NCI-H146 (cell line): ENCODE data around the gene AIF1L.
"Not testable (repeated sequence)": the region's sequence is repeated elsewhere in the genome, so short reads cannot be mapped to it uniquely, and the experiment has no call there.

Experiments used
- DNase-seq: peaks from one replicate; lab custom pipeline; 2025; lab: John Stamatoyannopoulos, UW

The AIF1L gene

GRCh38 chr9:131121346-131121745, 25.0 kb downstream of the AIF1L start:
- no peak for DNase-seq

- no peak for DNase-seq
Measured at GRCh38 chr9:131122158-131122557, 25.8 kb downstream of the AIF1L start.

DNA sequence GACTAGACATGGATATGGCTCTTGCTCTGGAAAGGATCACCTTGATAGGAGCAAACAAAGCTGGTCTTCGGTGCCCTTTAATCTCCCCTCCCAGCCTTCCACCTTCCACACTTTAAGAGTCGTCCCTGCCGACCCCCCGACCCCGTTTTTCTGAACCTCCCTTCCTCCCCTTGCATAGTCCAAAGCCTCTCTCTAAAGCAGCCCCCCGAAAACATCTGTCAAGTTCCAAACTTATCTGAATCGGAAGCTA, 28.6 kb downstream of the AIF1L start:
- DNase-seq = peak; percentile 36

- DNase-seq = peak; percentile 94
Measured at GRCh38 chr9:131125288-131126058, 29.1 kb downstream of the AIF1L start, which contains the start of gene NUP214. Gene NUP214 (plus strand): TSS chr9:131125586. CDS start chr9:131125705, 119 bp downstream.

DNA sequence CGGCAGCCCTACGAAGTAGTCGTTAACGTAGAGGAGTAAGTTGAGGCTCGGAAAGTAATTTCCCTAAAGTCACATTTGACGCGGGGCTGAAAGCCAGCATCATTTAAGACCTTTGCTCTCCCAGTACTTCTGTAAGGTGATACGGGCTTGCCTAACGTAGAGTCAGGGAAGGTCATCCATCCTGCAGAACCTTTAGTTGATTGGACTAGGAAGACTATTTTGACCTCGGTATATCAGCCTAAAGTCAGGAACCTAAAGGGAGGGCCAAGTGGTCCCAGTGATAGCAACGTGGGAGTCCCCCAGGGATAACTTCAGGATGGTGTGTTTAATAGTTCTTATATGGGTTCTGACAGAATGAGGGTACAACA, 29.7 kb downstream of the AIF1L start:
- DNase-seq = no peak

- no peak for DNase-seq
Measured at GRCh38 chr9:131129183-131129582, 32.9 kb downstream of the AIF1L start.

GRCh38 chr9:131138676-131139075, 42.3 kb downstream of the AIF1L start:
- no peak for DNase-seq

- DNase-seq = no peak
Measured at GRCh38 chr9:131140112-131140511, 43.8 kb downstream of the AIF1L start.

DNA sequence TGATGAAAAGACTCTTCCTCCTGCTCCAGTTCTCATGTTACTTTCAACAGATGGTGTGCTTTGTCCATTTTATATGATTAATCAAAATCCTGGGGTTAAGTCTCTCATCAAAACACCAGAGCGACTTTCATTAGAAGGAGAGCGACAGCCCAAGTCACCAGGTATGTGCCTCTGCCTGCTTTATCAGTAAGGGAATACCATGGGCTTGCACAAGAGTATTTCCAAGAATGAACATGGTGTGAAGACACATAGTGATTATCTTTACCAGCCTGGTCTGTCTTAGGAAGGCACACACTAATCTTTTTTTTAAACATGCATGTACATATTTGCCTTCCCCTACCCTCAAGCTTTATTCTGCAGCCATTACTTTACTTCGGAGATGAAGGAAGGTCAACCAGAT, 44.2 kb downstream of the AIF1L start:
- no peak for DNase-seq

DNA sequence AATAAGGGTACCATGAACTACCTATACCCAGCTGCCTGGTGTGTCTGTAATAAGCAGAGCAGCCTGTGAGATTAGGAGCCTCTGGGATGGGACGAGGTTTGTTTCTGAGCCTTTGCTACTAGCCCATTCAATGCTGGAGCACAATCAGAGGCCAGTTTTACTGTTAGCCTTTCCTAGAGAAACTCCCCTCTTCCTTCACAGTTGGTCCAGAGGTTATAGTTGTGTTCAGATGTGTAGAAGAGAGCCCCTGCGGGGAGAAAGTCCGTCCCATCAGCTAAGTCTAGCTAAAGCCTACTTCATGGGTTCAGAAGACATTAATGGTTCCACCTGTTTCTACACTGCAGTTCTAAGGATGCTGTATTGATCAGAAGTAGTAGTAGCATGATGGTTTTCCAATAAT, 45.8 kb downstream of the AIF1L start:
- no peak for DNase-seq

DNA sequence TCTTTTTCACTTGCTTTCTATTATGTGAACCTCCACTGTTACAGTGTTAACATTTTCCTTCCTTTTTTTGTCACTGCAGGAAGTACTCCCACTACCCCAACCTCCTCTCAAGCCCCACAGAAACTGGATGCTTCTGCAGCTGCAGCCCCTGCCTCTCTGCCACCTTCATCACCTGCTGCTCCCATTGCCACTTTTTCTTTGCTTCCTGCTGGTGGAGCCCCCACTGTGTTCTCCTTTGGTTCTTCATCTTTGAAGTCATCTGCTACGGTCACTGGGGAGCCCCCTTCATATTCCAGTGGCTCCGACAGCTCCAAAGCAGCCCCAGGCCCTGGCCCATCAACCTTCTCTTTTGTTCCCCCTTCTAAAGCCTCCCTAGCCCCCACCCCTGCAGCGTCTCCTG, 47.9 kb downstream of the AIF1L start:
- DNase-seq = no peak

DNA sequence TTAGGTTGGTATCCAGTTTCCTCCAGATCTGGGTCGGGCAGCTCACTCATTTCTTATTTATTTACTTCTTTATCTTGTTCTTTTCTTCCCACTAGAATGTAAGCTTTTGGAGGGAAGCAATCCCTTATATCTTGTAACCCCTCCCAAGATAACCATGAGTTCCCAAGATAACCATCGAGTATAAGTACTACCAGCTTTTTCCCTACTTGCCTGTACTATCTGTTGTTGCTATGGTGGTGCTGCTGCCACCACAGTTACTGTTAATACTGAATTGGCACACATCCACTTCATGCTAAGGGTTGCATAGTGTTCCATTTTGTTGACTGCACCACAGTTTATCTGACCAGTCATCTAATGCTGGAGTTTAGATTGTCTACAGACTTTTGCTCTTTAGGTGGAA, 48.9 kb downstream of the AIF1L start:
- DNase-seq = no peak

DNA sequence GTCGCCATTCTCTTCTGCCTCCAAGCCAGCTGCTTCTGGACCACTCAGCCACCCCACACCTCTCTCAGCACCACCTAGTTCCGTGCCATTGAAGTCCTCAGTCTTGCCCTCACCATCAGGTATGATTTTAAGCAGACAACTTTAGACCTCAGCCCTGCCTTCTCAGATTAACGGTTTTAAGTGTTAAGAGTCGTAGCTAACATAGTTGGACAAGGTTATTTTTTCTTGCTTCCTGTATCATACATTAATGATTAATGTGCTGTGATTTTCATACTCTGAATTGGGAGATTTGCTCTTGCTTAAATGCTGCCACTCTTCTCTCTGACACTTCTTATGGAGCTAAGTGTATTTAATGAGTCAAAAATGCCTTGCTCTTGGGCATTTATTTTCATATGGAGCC, 49.9 kb downstream of the AIF1L start:
- no peak for DNase-seq

- DNase-seq = no peak
Measured at GRCh38 chr9:131148276-131148675, 51.9 kb downstream of the AIF1L start.

- no peak for DNase-seq
Measured at GRCh38 chr9:131148966-131149687, 52.8 kb downstream of the AIF1L start.

DNA sequence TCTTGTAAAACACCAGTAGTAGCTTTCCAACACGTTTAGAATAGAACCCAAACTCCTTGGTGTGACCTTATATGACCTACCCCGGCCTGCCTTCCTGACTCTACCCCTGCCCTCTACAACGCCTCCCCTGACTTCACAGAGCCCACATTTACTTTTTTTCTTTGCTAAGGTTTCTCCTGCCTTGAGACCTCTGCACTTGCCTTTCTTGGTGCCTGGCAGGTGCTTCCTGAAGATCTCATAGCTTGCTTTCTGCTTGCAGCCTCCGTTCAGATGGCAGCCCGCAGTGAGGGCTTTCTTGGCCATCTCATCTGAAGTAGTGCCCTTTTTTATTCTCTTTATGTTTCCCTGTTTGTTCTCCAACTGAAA, 53.3 kb downstream of the AIF1L start:
- no peak for DNase-seq

GRCh38 chr9:131153595-131153994, 57.3 kb downstream of the AIF1L start:
- DNase-seq = no peak

DNA sequence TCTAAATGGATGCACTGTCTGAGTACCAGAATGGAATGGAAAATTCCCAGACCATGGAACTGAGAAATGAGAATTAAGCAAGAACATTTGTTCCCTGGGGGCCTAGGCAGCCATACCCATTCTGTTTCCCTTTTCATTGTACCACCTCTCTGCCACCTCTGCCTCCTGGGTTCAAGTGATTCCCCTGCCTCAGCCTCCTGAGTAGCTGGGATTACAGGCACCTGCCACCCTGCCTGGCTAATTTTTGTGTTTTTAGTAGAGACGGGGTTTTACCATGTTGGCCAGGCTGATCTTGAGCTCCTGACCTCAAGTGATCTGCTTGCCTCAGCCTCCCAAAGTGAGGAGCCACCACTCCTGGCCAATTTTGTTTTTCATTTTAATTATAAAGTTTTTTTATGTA, 62.3 kb downstream of the AIF1L start:
- not testable (repeated sequence) for DNase-seq

- DNase-seq = no peak
Measured at GRCh38 chr9:131160416-131161112, 64.2 kb downstream of the AIF1L start.

DNA sequence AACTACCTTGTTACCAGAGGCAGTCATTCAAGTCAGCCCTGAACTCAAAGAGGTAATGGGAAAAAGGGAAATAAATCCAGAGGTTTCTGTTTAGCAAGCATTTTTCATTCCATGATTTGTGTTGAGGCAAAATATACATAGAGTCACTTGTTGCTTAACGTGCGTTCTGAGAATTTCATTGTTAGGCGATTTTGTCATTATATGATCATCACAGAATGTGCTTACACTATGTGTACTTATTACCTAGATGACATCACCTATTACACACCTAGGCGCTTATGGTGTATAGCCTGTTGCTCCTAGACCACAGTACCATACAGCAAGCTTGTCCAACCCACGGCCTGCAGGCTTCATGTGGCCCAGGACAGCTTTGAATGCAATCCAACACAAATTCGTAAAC, 65.3 kb downstream of the AIF1L start:
- DNase-seq = no peak

- no peak for DNase-seq
Measured at GRCh38 chr9:131162886-131163285, 66.6 kb downstream of the AIF1L start.

- no peak for DNase-seq
Measured at GRCh38 chr9:131165523-131165922, 69.2 kb downstream of the AIF1L start.

GRCh38 chr9:131167146-131167692, 70.9 kb downstream of the AIF1L start:
- DNase-seq = no peak
